ELF-1 (cell line): ENCODE data around the gene FKBP9.
A peak's percentile ranks its signal among the peaks of the same experiment; 100 is the strongest.
"Not testable (repeated sequence)": the region's sequence is repeated elsewhere in the genome, so short reads cannot be mapped to it uniquely, and the experiment has no call there.

Experiments
- DNase-seq: peaks from one replicate; pipeline ENCODE4 v3.0.0-alpha.2; 2016; ENCODE audit warnings: low read depth, low spot score

The FKBP9 gene

GRCh38 chr7:32957326-32958045, at the start of gene FKBP9:
FKBP9 (plus strand) TSS chr7:32957440; CDS start chr7:32957574, 134 bp downstream.
- DNase-seq: peak; percentile 88

- DNase-seq: no peak
Measured at GRCh38 chr7:32910195-32910594, 47.0 kb upstream of the FKBP9 start.

- DNase-seq: no peak
Measured at GRCh38 chr7:32914184-32914583, 43.1 kb upstream of the FKBP9 start.

- no peak for DNase-seq
Measured at GRCh38 chr7:32915041-32915536, 42.2 kb upstream of the FKBP9 start.

- no peak for DNase-seq
Measured at GRCh38 chr7:32916006-32916405, 41.2 kb upstream of the FKBP9 start.

- DNase-seq: not testable (repeated sequence)
Measured at GRCh38 chr7:32916994-32917393, 40.2 kb upstream of the FKBP9 start.

- DNase-seq: no peak
Measured at GRCh38 chr7:32921896-32922295, 35.3 kb upstream of the FKBP9 start.

GRCh38 chr7:32928785-32929298, 28.4 kb upstream of the FKBP9 start:
- DNase-seq: no peak

- no peak for DNase-seq
Measured at GRCh38 chr7:32929430-32930143, 27.7 kb upstream of the FKBP9 start.

GRCh38 chr7:32930378-32930777, 26.9 kb upstream of the FKBP9 start:
- DNase-seq: no peak

- DNase-seq: no peak
Measured at GRCh38 chr7:32935558-32935957, 21.7 kb upstream of the FKBP9 start.

GRCh38 chr7:32936689-32937088, 20.6 kb upstream of the FKBP9 start:
- no peak for DNase-seq

GRCh38 chr7:32937344-32938174, 19.7 kb upstream of the FKBP9 start:
- DNase-seq: no peak

- DNase-seq: no peak
Measured at GRCh38 chr7:32941181-32941580, 16.1 kb upstream of the FKBP9 start.

- peak; percentile 36 for DNase-seq
Measured at GRCh38 chr7:32941681-32942414, 15.4 kb upstream of the FKBP9 start.

- peak; percentile 79 for DNase-seq
Measured at GRCh38 chr7:32942415-32943251, 14.6 kb upstream of the FKBP9 start.

GRCh38 chr7:32943252-32944030, 13.8 kb upstream of the FKBP9 start:
- no peak for DNase-seq

GRCh38 chr7:32947420-32947983, 9.7 kb upstream of the FKBP9 start:
- DNase-seq: no peak

GRCh38 chr7:32948202-32948601, 9.0 kb upstream of the FKBP9 start:
- DNase-seq: no peak
